Measurements from ENCODE around the gene SLC44A3.

The SLC44A3 gene

GRCh38 chr1:94929351-94930217 lies 109.4 kb downstream of the SLC44A3 start:
- Histone ChIP-seq H3K36me3 (ENCODE audit: control insufficient read depth, insufficient read depth, low read length) (no peaks in the 10 kb centered on the region), H3K27me3 (replicated peaks; ENCODE audit: control insufficient read depth, insufficient read depth, low read length) (no peaks in the 10 kb centered on the region; the same call in 1 of the 2 replicates), H3K4me3 (replicated peaks; ENCODE audit: low read depth, low read length) (no peak overlapping the region)
- no peak for DNase-seq (ENCODE audit: extremely low read depth, insufficient read length)
- TF ChIP-seq CTCF (IDR thresholded peaks at IDR 0.05; ENCODE audit: insufficient read depth, low read length, poor library complexity, severe bottlenecking), result no peak

DNA sequence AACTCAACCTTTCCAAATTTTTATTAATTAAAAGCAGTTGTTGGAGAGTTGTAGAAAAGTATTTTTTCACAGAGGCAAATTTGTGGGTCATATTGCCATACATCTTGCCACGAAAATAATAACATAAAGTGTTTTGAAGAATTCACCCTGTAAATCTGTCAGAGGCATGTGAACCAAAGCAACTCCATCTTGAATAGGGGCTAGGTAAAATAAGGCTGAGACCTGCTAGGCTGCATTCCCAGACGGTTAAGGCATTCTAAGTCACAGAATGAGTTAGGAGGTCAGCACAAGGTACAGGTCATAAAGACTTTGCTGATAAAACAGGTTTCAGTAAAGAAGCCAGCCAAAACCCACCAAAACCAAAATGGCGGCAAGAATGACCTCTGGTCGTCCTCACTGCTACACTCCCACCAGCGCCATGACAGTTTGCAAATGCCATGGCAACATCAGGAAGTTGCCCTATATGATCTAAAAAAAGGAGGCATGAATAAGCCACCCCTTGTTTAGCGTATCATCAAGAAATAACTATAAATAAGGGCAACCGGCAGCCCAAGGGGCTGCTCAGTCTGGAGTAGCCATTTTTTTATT lies 111.2 kb downstream of the SLC44A3 start:
- Histone ChIP-seq H3K36me3 (ENCODE audit: control insufficient read depth, insufficient read depth, low read length) (no peaks in the 10 kb centered on the region), H3K4me3 (replicated peaks; ENCODE audit: low read depth, low read length) (no peak overlapping the region), H3K27me3 (replicated peaks; ENCODE audit: control insufficient read depth, insufficient read depth, low read length) (no peaks in the 10 kb centered on the region; the same call in 1 of the 2 replicates)
- TF ChIP-seq CTCF (IDR thresholded peaks at IDR 0.05; ENCODE audit: insufficient read depth, low read length, poor library complexity, severe bottlenecking), result no peak
- DNase-seq (ENCODE audit: extremely low read depth, insufficient read length), result no peak

- TF ChIP-seq CTCF (IDR thresholded peaks at IDR 0.05; ENCODE audit: insufficient read depth, low read length, poor library complexity, severe bottlenecking), result no peak
- Histone ChIP-seq H3K27me3 (replicated peaks; ENCODE audit: control insufficient read depth, insufficient read depth, low read length) (no peaks in the 10 kb centered on the region), H3K36me3 (ENCODE audit: control insufficient read depth, insufficient read depth, low read length) (no peaks in the 10 kb centered on the region), H3K4me3 (replicated peaks; ENCODE audit: low read depth, low read length) (no peak overlapping the region)
- no peak for DNase-seq (ENCODE audit: extremely low read depth, insufficient read length)
Measured at GRCh38 chr1:94934551-94934950, 114.4 kb downstream of the SLC44A3 start.

DNA sequence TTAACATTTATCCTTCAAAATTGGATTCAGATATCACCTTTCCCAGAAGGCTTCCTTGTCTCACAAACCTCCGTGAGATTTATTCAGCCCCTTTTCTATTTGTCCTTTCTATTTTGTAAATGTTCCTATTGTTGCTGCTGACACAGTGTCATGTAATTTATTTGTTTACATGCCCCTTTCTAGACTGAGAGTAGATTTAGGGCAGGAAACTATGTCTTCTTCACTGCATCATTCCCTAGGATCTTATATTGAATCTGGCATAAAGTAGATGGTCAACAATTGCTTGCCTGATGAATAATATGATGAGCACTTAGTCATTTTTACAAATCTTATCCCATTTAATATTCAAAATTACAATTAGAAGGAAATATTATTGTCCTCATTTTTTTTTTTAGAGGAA lies 114.9 kb downstream of the SLC44A3 start:
- DNase-seq (ENCODE audit: extremely low read depth, insufficient read length), result no peak
- no peak for TF ChIP-seq CTCF (IDR thresholded peaks at IDR 0.05; ENCODE audit: insufficient read depth, low read length, poor library complexity, severe bottlenecking)
- no peak overlapping the region for H3K4me3 ChIP-seq (replicated peaks; ENCODE audit: low read depth, low read length)

DNA sequence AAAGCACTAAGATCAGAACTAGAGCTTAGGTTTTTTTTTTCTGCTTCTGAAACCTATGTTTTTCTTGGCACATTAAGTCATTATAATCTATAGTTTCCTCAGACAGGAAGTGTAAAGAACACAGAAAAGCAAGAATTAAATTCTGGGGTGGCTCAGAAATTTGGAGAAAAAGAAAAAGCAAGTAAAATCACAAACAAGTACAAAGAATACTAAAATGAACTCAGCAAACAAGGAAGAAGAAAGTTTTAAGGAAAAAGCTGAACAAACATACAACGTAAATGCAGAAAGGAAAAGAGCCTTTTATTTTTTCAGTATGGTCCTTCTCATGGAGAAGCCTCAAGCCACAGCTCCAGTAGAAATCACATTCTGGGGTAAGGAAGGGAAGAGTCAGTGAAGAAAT lies 115.3 kb downstream of the SLC44A3 start:
- no peaks in the 10 kb centered on the region for H3K27me3 ChIP-seq (replicated peaks; ENCODE audit: control insufficient read depth, insufficient read depth, low read length)
- DNase-seq (ENCODE audit: extremely low read depth, insufficient read length), result no peak
- no peaks in the 10 kb centered on the region for H3K36me3 ChIP-seq (ENCODE audit: control insufficient read depth, insufficient read depth, low read length)
- no peak for TF ChIP-seq CTCF (IDR thresholded peaks at IDR 0.05; ENCODE audit: insufficient read depth, low read length, poor library complexity, severe bottlenecking)
- H3K4me3 ChIP-seq (replicated peaks; ENCODE audit: low read depth, low read length), result no peak overlapping the region

More for the DNA sequence above, 114.9 kb downstream of the SLC44A3 start:
- no peaks in the 10 kb centered on the region for H3K36me3 ChIP-seq (ENCODE audit: control insufficient read depth, insufficient read depth, low read length)
- no peaks in the 10 kb centered on the region for H3K27me3 ChIP-seq (replicated peaks; ENCODE audit: control insufficient read depth, insufficient read depth, low read length)

All from GM06990 (cell line).